Measurements from ENCODE around the gene GCSAM.

Gene GCSAM

DNA sequence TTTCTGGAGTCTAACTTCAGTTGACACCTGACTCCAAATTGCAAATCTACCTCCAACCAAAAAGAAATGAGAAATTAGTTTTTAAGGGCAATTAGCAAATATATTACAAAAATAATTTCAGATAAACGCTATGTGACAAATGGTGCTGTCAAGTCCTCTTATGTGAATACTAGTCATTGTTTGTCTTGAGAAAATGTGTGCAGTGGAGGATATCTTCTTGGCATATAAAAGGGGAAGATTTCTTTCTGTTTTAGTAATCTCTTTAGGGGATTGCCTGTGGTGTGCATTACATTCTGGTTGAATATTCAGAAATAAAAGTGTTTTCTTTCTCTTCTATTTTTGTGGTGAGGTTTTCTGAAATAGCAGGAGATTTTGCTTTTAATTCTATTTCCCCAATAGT is 3.0 kb upstream of the GCSAM start:
- DNase-seq (ENCODE audit: extremely low read depth, low read depth), result no peak
- TF ChIP-seq, protein P1, sequence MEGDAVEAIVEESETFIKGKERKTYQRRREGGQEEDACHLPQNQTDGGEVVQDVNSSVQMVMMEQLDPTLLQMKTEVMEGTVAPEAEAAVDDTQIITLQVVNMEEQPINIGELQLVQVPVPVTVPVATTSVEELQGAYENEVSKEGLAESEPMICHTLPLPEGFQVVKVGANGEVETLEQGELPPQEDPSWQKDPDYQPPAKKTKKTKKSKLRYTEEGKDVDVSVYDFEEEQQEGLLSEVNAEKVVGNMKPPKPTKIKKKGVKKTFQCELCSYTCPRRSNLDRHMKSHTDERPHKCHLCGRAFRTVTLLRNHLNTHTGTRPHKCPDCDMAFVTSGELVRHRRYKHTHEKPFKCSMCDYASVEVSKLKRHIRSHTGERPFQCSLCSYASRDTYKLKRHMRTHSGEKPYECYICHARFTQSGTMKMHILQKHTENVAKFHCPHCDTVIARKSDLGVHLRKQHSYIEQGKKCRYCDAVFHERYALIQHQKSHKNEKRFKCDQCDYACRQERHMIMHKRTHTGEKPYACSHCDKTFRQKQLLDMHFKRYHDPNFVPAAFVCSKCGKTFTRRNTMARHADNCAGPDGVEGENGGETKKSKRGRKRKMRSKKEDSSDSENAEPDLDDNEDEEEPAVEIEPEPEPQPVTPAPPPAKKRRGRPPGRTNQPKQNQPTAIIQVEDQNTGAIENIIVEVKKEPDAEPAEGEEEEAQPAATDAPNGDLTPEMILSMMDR (IDR thresholded peaks at IDR 0.05; ENCODE audit: low read depth, low read length), result no peak

DNA sequence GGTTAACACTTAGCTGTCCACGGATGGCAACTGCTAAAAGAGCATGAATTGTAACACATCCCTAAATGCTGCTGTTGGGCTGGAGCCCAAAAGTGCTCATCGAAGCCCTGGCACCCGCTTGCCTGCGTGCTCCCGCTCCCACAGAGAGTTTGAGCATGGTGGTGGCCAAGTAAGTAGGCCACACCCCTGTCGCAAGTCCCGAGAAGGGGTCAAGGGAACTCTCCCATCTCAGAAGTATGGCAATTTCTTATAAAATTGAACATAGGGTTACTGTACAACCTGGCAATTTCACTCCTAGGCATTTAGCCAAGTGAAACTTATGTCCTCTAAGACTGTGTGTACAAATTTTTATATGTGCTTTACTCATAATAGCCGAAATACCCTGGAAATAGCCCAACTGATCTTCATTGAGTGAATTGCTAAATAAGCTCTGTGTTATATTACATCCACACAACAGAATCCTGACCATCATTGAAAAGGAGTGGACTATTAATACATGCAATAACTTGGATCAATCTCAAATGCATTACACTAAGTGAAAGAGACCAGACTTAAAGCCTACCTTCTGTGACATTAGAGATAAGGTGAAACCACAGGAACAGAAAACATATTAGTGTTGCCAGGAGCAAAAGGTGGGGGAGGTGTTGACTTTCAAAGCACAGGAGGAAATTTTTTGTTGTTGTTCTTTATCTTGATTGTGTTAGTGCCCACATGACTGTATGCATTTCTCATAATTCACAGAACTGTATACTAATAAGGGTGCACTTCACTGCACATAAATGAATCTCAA is 1.5 kb upstream of the GCSAM start:
- TF ChIP-seq, protein P1 (IDR thresholded peaks at IDR 0.05; ENCODE audit: low read depth, low read length), result no peak
- no peak for DNase-seq (ENCODE audit: extremely low read depth, low read depth)

DNA sequence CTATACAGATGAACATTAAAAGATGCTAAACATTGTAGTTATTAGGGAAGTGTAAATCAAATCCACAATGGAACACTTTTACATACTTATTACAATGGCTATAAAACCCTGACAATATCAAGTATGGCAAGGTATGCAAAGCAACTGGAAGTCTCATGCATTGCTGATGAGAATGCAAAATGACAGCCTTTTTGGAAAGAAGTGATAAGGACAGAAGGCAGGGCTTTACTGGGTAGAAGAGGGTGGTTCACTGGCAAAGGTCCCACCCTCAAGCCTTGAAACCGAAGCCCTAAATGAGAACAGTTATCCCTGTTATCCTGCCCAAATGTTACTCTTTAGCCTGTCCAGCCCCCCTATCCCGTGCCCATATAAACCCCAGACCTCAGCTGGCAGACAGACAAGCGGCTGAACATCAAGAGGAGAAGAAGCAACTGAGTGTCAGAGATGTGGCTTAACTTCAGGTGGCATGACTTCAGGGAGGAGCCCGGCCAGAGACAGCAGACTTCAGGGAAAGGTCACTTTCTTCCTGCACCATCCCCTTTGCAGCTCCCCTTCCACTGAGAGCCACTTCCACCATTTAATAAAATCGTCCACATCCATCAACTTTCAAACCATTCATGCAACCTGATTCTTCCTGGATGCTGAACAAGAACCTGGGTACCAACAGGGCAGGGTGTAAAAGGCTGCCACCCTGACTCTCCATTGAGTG is 732 bp upstream of the GCSAM start:
- DNase-seq (ENCODE audit: extremely low read depth, low read depth), result no peak
- TF ChIP-seq, protein P1 (IDR thresholded peaks at IDR 0.05; ENCODE audit: low read depth, low read length), result no peak

DNA sequence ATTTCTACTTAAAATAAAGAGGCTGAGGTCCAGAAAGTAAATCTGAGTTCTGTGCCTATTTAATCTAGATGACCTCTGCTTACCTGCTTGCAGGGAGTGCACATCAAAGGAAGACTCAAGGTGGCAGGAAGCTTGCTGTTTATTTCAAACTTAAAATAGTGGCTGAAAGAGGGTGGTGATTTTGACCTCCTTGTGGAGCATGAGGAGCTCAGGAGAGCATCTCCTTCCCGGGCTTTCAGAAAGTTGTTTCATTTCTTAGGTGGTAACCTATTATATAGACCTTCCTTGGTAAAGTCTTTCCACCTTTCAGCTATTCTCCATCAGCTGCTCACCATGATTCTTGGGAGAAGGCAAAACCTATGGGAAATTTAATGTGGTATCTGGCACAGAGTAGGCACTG is 494 bp downstream of the GCSAM start:
- TF ChIP-seq, protein P1 (IDR thresholded peaks at IDR 0.05; ENCODE audit: low read depth, low read length), result no peak
- DNase-seq (ENCODE audit: extremely low read depth, low read depth), result no peak

DNA sequence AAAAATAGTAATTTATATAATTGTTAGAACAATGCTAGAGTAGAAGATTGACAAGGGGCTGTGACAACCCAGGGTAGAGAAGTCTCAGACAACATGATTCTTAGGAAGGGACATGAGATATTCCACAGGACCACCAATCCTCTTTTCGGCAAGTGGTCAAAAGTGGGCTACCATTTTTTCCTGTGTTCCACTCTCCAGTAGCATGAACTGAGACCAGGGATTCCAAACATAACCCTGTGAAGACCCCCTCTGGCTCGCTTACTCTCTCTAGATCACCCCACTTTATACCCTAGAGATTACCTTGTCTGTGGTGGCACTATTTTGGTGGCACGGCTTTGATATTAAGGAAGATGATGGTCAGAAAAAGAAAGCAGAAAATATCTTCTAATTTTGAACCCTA is 960 bp downstream of the GCSAM start:
- TF ChIP-seq, protein P1 (IDR thresholded peaks at IDR 0.05; ENCODE audit: low read depth, low read length), result no peak
- no peak for DNase-seq (ENCODE audit: extremely low read depth, low read depth)

DNA sequence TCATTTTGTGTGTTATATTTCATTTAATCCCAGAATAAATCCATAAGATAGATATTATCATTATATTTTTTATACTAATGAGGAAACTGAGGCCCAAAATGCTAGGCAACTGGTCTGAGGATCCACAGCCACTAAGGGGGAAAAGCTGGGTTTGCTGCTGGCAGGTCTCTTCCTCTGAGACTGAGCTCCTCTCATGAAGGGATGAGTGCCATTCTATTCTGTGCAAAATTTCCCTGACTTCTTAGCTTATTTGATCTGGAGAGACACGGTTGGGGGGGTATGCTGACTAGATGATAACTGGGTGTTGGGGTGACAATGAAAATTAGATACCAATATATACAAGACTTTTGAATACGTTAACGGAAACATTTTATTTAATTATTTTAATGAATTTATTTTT is 1.9 kb downstream of the GCSAM start:
- TF ChIP-seq, protein P1 (IDR thresholded peaks at IDR 0.05; ENCODE audit: low read depth, low read length), result no peak
- no peak for DNase-seq (ENCODE audit: extremely low read depth, low read depth)

DNA sequence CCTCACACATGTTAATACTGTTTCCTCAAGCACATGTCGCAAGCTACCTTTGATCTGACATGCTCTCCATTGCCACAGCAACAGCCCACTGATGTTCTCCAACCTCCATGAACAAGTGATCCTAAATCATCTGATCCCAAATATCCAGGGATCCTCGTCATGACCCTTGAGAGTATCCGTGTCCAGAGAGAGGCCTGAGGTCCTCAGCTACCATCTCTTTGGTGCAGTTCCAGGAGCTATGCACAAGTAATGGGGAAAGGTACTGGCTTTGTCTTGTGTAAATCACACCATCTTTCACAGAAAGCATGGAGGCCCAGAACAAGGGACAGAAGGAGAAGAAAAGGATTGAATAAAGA is 2.4 kb downstream of the GCSAM start:
- TF ChIP-seq, protein P1 (IDR thresholded peaks at IDR 0.05; ENCODE audit: low read depth, low read length), result no peak
- no peak for DNase-seq (ENCODE audit: extremely low read depth, low read depth)
